ENCODE measurements around the gene TCOF1.
A peak's percentile ranks its signal among the peaks of the same experiment; 100 is the strongest.
"Not testable (repeated sequence)": the region's sequence is repeated elsewhere in the genome, so short reads cannot be mapped to it uniquely, and the experiment has no call there.

The TCOF1 gene

DNA sequence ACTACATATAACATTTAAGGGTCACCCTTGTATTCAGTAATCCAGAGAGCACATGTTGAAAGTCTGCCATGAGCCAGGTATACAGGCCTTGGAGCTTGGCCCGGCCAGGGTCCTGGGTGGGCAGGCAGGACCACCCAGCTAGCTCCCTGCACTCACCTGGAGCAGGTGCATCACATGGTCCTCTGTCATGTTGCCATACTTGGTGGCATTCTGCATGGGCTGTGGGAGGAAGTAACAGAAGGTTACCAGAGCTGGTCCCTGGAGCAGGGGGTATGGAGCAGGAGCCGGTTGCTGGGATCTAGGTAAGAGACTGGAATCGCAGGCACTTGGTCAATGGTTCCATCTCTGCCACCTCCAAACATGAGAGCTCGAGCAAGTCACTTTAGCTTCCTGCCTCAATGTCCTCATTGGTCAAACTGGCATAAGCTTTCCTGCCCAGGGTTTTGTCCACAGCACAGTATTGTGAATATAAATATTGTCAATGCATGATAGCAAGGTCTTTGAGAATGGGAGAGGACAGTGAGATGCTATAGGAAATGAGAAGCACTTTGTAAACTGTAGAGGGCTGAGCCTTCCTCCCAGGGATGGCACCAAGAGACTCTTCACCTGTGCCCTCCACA lies 48.7 kb downstream of the TCOF1 start:
- no peak for DNase-seq

DNA sequence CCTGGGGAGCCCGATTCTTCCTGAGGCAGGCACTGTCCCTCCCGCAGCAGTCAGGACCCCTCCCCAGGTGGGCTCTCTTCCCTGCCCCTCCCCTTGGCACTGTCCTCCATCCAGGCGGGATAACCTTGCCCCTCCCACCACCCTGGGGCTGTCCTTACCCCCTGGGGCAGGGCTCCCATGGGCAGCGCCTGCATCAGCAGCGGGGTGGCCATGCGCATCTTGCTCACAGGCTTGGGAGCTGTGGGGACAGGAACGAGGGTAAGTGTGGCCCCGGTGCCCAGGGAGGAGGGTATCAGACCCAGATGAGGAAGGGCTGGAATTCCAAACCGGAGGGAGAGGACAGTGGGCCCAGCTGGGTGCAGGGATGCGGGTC lies 49.2 kb downstream of the TCOF1 start:
- no peak for DNase-seq

DNA sequence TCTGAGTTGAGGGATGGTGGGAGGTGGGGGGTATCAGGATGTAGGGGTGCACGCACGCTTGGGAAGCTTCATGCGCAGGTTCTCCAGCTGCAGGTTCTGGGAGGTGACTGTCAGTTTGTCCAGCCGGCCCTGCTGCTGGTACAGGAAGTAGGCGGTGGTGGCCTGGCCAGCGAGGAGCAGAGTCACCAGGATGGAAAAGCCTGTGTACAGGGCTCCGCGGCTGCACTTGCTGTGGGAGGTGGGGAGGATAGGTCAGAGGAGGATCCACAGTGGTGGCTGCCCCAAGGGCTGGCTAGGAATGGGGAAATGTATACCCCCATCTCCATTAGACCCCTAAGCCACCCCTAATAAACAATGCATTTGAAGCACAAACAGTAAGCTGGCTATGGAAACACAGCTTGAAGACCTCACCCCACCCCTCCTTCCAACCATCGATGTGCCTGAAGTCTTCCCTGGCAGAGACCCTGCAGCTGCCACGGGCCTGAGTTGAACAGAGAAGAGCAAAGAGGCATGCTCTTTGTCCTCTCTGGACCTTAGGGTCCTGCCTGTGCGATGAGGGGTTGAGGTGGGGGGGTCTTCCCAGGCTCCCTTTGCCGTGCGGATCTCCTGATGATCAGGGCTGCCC lies 49.7 kb downstream of the TCOF1 start:
- DNase-seq, result no peak

GRCh38 chr5:150408231-150408943 lies 50.9 kb downstream of the TCOF1 start:
- DNase-seq, result no peak

DNA sequence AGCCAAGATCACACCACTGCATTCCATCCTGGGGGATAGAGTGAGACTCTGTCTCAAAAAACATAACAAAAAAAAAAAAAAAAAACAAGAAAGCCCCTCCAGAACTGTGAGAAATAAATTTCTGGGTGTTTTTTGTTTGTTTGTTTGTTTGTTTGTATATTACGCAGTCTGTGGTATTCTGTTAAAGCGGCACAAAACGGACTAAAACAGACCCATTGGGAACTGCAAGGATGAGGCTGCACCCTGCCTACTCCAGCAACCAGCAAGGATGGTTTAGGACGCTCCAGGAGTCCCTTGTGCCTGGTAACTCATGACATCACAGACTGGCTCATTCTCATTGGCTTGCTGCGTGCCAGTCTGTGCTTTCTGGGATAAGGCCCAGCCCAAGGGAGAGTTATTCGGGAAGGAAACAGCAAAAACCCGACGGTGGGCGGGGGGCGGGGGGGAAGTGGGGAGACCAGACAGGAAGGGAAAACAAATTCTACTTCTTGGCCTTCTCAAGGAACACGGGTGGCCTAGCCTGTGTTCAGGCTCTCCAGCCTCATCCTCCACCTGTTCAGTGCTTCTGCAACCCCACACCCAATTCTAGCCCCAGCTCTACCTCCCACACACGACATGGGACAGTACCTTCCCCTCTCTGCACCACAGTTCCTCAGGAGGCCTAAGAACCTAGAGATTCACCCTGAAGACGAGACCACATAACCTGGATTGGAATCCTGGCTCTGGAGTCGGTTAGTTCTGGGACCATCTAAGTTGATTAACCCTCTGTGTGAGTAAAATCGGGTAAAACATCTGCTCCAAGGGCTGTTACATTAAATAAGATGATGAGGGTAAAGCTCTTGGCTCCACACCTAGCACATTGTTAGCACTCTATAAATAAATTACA lies 52.4 kb downstream of the TCOF1 start:
- DNase-seq, result peak; percentile 94

- peak; percentile 77 for DNase-seq
Observed at GRCh38 chr5:150410524-150411244, 53.2 kb downstream of the TCOF1 start.

DNA sequence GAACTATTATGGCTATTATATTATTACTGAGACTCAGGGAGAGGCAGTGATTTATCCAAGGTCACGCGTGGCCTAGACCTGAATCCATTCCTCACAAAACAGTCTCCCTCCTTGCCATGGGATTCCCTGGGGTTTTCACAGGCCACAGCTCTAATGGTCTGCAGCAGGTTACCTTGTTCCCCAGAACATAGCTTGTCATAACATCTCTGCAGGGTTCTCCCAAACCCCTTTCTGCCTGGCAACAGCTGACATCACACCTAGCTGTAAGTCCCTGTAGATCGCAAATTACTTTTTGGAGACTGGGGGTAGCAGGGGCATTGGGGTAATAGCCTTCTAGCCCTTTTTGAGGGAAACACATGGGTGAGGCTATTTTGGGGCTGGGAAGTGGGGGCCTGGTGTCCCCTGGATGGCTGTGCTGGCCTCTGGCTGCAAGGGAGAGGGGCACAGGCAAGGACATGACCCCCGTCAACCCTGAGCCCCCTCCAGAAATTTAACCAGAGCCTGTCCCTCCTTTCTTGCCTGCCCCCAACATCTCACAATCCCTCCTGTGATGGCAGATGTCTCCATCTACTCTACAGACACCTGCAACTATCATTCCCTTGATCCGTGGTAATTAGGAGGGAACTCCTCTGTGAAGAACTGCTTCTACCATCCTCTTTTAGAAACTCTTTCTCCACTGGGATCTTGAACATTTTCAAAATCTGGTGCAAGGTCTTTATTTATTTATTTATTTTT lies 53.9 kb downstream of the TCOF1 start:
- DNase-seq, result no peak

DNA sequence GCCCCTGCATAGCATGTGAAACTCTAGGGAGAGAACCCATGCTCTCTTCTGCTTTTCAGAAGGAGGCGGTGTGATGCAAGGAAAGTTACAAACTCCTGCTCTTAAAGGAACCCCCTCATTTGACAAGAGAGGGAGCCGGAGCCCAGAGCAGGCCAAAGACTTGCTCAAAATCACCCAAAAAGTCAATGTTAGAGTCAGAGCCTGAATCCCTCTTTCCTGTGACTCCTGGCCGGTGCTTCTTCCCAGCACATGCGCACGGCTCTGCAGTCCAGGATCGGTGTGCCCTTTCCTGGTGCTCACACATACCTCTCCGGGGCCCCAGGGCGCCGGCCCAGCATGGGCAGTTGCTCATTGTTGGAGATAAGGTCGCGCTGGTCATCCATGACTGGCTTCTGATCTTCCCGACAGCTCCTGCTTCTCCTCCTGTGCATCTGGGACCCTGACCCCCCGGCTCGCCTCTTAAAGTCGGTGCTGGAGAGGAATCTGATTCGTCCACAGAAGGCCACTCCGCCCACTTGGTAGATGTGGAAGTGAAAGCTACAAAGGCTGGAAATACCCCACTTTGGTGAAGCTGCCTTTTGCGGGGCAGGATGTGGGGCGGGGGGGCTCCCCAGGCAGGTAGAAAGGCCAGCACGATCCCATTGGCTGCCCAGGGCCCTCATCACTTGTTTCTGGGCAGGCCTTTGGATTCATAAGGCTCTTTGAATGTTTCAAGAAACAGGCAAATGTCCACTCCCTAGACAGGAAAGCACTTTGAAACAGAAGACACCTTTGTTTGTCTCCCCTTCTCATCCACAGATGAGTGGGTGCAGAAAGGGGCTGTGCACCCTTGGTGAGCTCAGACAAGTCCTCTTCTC lies 55.0 kb downstream of the TCOF1 start, which contains the start of gene CD74:
CD74 (minus strand) TSS at position 592 of the 857 bp plus-strand sequence; CDS start at position 431, 161 bp downstream.
- peak; percentile 79 for DNase-seq

DNA sequence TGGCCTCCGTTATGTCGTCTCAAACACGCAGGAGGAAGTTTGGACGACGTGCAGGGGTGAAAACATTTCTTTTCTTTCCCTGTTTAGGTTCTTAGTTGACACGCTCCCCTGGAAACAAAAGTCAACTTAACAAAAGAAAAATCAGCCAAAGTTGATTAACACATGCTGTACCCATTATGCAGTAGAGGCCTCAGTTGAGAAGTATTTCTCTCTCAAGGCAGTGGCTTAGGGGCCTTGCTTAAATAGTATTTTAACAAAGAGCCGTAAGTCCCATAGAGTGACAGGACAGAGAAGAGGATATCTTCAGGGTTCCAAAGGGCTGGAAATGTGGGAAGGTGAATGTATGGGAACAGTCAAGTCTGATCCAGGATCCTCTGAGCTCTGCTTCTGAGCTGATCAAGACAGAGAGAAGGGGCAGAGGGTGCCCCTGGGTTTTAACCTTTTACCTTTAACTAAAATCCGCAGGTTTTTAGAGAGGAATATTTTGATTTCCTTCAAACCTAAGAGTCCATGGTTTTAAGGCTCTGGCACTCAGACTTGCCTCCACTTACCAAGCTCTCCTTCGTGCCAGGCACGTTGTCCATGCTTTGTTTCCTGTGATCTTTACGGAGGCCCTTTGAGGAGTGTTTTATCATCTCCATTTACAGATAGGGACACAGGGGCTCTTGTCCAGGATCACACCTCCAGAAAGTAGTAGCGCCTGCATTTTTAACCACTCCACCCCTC lies 55.8 kb downstream of the TCOF1 start:
- DNase-seq, result no peak

DNA sequence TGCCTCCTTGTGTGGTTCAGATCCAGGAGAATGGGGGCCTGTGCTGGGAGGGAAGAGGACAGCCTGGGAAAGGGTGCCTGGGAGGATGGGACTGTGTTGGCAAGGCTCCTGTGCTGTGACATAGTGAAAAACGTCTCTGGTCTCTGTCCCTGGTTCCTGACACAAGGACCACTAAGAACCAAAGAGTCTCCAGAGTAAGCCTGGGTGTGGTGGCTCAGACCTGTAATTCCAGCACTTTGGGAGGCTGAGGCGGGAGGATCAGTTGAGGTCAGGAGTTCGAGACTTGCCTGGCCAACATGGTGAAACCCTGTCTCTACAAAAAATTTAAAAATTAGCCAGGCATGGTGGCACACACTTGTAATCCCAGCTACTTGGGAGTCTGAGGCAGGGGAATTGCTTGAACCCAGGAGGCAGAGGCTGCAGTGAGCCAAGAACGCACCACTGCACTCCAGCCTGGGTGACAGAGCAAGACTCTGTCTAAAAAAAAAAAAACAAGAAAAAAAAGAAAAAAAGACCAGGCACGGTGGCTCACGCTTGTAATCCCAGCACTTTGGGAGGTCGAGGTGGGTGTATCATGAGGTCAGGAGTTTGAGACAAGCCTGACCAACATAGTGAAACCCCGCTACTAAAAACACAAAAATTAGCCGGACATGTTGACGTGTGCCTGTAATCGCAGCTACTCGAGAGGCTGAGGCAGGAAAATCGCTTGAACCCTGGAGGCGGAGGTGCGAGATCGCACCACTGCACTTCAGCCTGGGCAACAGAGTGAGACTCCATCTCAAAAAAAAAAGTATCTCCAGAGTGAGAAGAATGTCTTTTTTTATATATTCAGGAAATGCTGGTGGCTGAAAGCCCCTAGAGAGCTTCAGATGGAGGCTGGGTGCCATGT lies 56.6 kb downstream of the TCOF1 start:
- DNase-seq, result not testable (repeated sequence)

GRCh38 chr5:150419630-150420270 lies 62.3 kb downstream of the TCOF1 start:
- DNase-seq, result no peak

DNA sequence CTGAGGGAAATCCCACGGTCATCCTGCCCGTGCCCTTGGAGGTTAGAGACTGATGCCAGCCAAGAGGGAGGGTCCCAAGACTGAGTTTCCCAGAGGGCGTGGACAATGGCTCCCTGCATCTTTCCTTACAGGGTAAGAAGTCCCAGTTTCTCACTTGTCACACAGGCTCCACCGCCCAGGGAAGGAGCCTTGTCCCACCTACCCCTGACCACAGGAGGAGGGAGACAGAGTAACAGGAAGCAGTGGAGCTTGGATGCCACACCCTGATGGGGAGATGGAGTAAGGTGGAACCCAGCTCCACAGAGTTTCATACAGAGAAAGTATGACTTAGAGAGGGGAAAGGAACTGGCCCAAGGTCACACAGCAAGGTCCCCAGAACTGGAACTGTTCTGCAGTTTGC lies 64.6 kb downstream of the TCOF1 start:
- DNase-seq, result no peak

- DNase-seq, result no peak
Observed at GRCh38 chr5:150422758-150423157, 65.3 kb downstream of the TCOF1 start.

DNA sequence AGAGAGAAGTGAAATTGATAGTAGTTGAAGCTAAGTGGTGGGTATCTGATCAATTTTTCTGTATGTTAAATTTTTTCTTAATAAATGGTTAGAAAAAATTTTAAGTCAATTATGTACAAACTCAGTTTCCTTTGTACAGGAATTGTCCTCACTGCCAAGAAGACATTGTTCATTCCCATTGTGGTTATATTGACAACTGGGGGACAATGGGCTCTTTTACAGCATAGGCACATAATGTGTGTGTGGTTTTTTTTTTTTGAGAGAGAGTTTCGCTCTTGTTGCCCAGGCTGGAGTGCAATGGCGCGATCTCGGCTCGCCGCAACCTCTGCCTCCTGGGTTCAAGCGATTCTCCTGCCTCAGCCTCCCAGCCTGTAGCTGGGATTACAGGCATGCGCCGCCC lies 68.7 kb downstream of the TCOF1 start:
- DNase-seq, result not testable (repeated sequence)

DNA sequence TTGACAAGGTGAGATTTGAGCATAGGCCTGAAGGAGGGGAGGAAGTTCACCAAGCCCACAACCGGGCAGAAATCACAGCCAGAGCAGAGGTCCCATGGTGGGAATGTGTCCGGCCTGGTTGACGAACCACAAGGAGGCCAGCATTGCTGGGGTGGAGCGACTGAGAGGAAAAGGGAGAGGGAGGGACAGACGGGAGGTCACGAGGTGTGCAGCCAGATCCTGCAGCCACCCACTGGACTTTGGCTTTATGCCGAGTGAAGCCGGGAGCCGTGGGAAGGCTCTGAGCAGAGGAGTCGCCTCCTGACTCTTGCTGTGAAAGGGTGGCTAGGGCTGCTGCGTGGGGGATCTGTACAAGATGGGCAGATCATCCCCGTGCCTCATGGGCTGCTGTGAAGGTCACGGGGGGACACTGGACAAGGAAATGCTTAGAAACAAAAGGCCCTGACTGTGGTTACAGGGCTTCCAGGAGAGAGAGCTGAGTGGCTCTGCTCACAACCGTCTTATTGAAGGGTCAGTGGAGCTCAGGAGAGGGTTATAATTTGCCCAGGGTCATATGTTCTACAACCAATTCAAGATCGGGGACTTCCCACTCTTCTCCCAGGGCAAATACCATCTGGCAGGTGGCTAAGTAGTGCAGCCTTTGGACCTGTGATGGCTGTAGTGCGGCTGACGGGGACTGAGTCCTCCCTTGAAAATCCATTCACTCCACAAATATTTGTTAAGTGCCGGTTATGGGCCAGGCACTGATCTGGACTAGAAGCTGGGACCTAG lies 70.8 kb downstream of the TCOF1 start:
- no peak for DNase-seq

GRCh38 chr5:150428978-150429377 lies 71.5 kb downstream of the TCOF1 start:
- no peak for DNase-seq

DNA sequence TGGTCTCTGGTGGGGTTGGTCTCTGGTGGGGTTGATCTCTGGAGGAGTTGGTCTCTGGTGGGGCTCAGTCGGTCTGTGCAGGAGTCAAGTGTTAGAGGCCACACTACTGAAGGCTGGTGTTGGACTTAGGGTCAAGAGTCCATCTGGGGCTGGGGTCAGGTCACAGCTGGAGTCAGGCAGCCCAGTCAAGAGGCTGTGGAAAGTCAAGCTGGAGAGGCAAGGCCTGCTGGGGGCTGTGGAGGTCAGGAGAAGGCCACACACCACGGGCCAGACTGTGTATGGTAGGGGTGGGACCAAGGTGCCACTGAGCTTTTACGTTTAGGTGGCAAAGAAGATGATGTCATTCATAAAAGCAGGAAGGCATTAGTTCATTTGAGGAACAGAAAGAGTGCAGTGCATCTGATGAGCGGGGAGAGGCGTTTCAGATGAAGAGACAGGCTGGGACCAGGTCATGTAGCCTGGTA lies 71.9 kb downstream of the TCOF1 start:
- DNase-seq, result no peak

GRCh38 chr5:150431048-150431447 lies 73.6 kb downstream of the TCOF1 start:
- DNase-seq, result no peak

Measured in islet precursor cell (in vitro differentiated cells).